H54 (cell line): ENCODE results near the gene MEIS1.

ENCODE experiments used
- DNase-seq: peaks from one replicate; pipeline ENCODE4 v3.0.0; 2011; ENCODE audit warnings: low spot score, mixed read lengths; ENCODE audit not compliant: insufficient read length
- FAIRE-seq: peaks from 3 replicates; lab custom pipeline; 2011; peaks lifted over from hg19 to GRCh38; lab: Jason Lieb, UNC
- POLR2A ChIP-seq: IDR thresholded peaks from 2 replicates; pipeline ENCODE4 v1.6.1; 2011; ENCODE audit warnings: low read depth, mild to moderate bottlenecking, low read length

Gene MEIS1

GRCh38 chr2:66569321-66569851 is 134.5 kb downstream of the MEIS1 start:
- no peak for FAIRE-seq
- DNase-seq = no peak
- no peak for TF ChIP-seq POLR2A

- FAIRE-seq = no peak
- DNase-seq = no peak
- TF ChIP-seq POLR2A = no peak
These were observed 135.0 kb downstream of the MEIS1 start for GRCh38 chr2:66569974-66570373.

- FAIRE-seq = no peak
- no peak for DNase-seq
- no peak for TF ChIP-seq POLR2A
These were observed 135.5 kb downstream of the MEIS1 start for GRCh38 chr2:66570471-66570870.

- no peak for FAIRE-seq
- DNase-seq = no peak
These were observed 137.0 kb downstream of the MEIS1 start for GRCh38 chr2:66571918-66572317.

DNA sequence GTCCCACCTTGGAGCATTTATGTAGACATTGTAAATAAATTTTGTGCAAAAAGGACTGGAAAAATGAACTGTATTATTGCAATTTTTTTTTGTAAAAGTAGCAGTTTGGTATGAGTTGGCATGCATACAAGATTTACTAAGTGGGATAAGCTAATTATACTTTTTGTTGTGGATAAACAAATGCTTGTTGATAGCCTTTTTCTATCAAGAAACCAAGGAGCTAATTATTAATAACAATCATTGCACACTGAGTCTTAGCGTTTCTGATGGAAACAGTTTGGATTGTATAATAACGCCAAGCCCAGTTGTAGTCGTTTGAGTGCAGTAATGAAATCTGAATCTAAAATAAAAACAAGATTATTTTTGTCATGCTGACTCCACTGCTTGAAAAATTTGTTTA is 137.5 kb downstream of the MEIS1 start:
- no peak for DNase-seq

More at GRCh38 chr2:66571918-66572317, 137.0 kb downstream of the MEIS1 start:
- TF ChIP-seq POLR2A = no peak

GRCh38 chr2:66573416-66573815 is 138.5 kb downstream of the MEIS1 start:
- DNase-seq = no peak
- FAIRE-seq = no peak
- TF ChIP-seq POLR2A = no peak

More for the DNA sequence above, 137.5 kb downstream of the MEIS1 start:
- FAIRE-seq = no peak
- no peak for TF ChIP-seq POLR2A

DNA sequence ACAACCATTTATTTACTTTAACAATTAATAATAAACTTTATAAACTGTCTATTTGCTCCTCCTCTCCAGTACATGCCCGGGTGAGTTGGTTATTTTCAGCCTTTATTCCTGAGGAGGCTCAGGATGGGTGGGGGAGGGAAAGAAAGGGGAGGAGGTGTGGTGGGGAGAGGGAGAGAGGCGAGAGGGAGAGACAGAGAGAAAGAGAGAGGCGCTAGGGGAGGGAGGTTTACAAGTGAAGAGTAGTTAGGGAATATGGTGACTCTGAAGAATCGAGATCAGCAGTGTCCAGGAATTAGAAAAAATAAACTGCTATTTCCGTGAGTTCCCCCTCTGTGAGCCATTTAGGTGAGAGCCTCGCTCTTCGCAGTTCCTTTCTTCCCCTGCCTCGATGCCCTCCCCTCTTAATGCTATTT is 138.9 kb downstream of the MEIS1 start:
- DNase-seq (no peak), FAIRE-seq (no peak)
- TF ChIP-seq POLR2A = no peak

DNA sequence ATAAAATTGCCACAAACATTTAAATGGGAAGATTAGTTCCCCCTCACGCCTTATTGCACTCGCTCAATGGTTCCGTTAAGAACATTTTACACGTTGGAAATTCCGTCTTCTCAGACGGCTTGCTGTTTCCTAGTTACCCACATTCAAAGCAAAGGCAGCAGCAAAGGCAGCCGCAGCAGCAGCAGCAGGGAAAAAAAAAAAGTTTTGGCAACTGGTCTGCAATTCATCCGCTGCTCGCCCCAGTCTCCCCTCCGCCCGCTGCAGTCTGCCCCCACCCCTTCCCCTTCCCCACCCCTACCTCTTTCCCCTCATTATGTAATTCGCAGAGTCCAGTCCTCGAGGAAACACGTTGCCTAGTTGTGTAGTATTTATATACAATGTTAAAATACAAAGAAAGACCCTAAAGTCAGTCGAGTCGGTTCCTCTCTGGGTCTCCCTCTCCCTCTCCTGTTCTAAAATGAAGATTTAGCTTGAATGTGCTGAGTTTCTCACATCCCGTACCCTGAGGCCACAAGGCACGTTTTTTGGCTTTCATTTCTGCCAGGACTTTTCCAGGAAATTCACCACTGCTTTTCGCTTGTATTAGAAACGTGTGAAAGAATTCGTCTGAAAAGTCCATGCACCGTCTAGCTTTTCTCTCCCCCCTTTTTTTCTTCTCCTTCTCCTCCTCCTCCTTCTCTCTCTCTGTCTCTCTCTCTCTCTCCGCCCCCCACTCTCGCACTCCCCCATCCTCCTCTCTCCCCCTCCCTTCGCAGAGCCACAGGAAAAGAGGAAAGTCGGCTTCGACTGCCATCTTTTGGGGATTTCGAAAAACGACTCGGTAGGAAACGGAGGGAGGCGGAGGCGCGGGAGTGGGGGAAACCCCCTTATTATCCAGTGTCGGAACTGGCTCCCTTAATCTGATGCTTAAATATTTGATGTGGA is 140.0 kb downstream of the MEIS1 start:
- DNase-seq (peak; percentile 50), FAIRE-seq (peak; percentile 48)
- no peak for TF ChIP-seq POLR2A

- FAIRE-seq = no peak
- no peak for DNase-seq
- no peak for TF ChIP-seq POLR2A
These were observed 140.8 kb downstream of the MEIS1 start for GRCh38 chr2:66575625-66576310.

DNA sequence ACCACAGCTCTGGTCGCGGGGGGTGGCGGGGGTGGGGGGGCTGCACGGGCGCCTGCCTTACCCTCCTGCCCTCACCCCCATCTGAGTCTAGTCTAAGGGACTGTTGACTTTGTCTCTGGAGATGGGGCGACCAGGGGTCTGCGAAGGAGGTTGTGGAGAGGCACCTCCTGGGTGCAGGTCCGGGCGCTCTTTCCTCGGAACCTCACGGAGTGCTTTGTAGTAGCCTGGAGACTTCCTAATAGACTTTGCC is 141.3 kb downstream of the MEIS1 start:
- FAIRE-seq (no peak), DNase-seq (no peak)
- TF ChIP-seq POLR2A = no peak

GRCh38 chr2:66576561-66577320 is 141.8 kb downstream of the MEIS1 start:
- no peak for TF ChIP-seq POLR2A
- no peak for DNase-seq
- no peak for FAIRE-seq

DNA sequence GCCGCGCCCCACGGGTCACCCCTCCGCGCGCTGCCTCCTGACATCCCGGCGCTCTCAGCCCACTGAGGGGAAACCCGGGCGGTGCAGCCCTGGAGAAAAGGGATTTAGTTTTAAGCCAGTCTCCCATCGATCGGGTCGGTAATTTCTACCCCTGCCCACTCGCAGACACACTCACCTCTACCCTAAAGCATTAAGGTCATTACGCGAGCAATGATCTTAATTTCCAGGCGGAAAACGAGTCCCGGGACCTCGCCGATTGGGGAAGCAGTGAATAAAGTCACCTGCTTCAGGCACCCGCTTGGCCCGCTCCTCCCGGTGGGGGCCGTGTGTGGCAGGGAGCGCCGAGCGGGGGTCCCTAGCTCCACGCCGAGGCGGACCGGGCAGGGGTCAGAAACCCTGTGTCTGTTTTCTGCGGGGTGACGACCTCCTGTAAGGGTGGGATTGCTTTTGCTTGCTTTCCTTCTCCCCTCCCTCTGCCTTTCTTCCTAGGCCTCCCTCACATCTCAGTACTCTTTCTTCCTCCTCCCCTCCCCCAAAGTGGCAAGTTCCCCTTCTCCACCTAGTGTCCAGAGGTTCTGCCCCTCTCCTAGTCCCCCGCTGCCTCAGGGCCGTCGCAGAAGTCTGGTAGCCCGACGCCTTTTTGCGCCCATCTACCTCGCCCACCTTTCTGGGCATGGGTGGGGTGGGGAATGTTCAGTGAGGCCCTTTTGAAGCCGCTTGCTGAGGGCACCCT is 142.6 kb downstream of the MEIS1 start:
- FAIRE-seq = no peak
- DNase-seq = no peak
- TF ChIP-seq POLR2A = no peak

DNA sequence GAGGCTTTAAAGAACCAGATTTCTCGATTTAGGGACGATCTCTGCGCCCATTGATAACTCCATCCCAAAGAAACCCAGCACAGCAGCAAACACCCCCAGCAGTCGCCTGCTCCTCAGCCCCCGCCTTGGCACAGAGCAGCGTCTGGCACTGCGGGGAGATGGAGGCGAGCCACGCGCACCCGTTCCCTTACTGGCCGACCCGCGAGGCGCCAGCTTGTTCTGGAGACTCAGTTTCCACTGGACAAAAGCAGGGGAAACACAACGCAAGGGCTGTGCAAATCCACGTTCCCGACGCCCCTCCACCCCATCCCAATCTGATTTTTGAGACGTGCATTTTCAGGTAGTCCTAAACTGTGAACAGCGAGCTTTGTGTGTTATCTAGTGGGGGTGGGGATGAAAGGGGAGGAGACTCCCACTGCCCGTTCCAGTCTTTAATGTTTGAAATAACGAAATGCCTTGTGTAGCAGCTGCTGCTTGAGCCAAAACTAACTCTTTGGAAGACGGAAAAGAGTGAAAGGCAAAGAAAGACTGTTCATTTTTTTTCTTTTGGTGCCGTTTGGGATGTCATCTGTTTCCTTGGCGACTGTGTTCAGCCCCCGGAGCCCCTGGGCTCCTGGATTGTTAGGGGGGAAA is 143.2 kb downstream of the MEIS1 start:
- no peak for TF ChIP-seq POLR2A
- FAIRE-seq (no peak), DNase-seq (no peak)
